Tibial artery (tissue), 4 donors: Measurements from ENCODE around the gene CLTRN.

Source experiments
- DNase-seq, 2 donors: peaks; one replicate each; pipeline ENCODE4 v3.0.0-alpha.2; 2019
- H3K27ac ChIP-seq, 2 donors: fragments of 200-600 bp; sonication (generic) in 1 of 2; 1 replicate in 1 of 2; 2 replicates in 1 of 2; pipeline ENCODE4 v1.5.1; 2018 to 2019; ENCODE audit warnings: mild to moderate bottlenecking in 1 of 2
- H3K27me3 ChIP-seq, 2 donors: fragments of 200-600 bp; sonication (generic) in 1 of 2; one replicate each; pipeline versions ENCODE4 v1.5.1 to v1.6.0; 2016 to 2019
- H3K36me3 ChIP-seq, 3 donors: fragments of 200-600 bp; sonication (generic) in 2 of 3; one replicate each; pipeline ENCODE4 v1.5.1; 2016 to 2019; ENCODE audit warnings: mild to moderate bottlenecking in 2 of 3
- H3K4me1 ChIP-seq, 4 donors: fragments of 200-600 bp; sonication (generic) in 2 of 4; 1 replicate in 3 of 4; 2 replicates in 1 of 4; pipeline ENCODE4 v1.5.1; 2016 to 2019
- H3K4me3 ChIP-seq, 2 donors: fragments of 200-600 bp; sonication (generic) in 1 of 2; 1 replicate in 1 of 2; 2 replicates in 1 of 2; pipeline ENCODE4 v1.5.1; 2018 to 2019; ENCODE audit warnings: mild to moderate bottlenecking in 2 of 2
- H3K9me3 ChIP-seq, 3 donors: fragments of 200-600 bp; sonication (generic) in 1 of 3; one replicate each; pipeline ENCODE4 v1.5.1; 2016 to 2019
- intact Hi-C: fragments of 100-400 bp; cut with DNase I; formaldehyde crosslinking; loops from one replicate; pipeline ENCODE4 v1.15.0; 2023; ENCODE audit warnings: low total_unique reads
- TF ChIP-seq, protein P1 (sequence below), 2 experiments: fragments of 200-600 bp in 1 of 2; fragments of 450-650 bp in 1 of 2; IDR thresholded peaks; one replicate each; pipeline ENCODE4 v1.5.1; 2017 to 2019; ENCODE audit warnings: antibody characterized with exemption in 2 of 2, mild to moderate bottlenecking in 1 of 2, moderate library complexity in 1 of 2

CLTRN gene

DNA sequence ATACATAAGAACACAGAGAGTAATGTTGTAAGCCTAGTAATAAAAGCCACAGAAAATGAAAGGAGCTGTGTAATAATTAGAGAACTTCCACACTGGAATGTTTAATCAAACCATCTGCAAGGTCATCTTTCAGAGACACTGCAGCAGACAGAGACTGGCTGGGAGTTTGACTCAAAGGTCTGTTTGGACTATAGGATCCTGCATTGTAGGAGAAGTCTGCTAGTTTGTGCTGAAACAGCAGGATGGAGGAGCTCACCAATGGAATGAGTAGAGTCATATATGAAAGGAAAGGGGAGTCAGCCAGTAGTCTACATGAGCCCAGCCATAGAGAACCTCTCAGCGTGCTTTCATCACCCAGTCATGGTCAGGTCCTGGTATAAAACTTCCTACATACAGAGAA is 59.4 kb downstream of the CLTRN start:
- Histone ChIP-seq H3K36me3 (no peaks in the 10 kb centered on the region), H3K4me3 (no peak overlapping the region)
- TF ChIP-seq, protein P1, sequence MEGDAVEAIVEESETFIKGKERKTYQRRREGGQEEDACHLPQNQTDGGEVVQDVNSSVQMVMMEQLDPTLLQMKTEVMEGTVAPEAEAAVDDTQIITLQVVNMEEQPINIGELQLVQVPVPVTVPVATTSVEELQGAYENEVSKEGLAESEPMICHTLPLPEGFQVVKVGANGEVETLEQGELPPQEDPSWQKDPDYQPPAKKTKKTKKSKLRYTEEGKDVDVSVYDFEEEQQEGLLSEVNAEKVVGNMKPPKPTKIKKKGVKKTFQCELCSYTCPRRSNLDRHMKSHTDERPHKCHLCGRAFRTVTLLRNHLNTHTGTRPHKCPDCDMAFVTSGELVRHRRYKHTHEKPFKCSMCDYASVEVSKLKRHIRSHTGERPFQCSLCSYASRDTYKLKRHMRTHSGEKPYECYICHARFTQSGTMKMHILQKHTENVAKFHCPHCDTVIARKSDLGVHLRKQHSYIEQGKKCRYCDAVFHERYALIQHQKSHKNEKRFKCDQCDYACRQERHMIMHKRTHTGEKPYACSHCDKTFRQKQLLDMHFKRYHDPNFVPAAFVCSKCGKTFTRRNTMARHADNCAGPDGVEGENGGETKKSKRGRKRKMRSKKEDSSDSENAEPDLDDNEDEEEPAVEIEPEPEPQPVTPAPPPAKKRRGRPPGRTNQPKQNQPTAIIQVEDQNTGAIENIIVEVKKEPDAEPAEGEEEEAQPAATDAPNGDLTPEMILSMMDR (IDR thresholded peaks at IDR 0.05), result no peak

DNA sequence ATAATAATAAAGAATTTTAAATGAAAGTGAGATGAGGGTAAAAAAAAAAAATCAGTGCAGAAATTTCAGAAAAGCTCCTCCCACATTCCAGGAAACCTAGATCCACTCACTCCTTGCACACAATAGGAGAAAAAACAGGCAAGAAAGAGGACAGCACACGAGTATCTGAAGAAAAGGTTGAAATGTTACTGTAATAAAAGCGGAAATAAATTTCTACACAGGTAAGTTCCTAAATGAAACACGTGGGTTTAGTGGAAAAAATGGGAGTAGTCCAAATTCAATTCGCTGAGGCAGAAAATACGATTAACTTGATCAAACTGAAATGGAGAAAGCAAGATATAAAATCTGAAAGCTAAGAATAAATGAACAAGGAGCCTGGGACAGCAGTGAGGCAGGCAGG is 61.8 kb downstream of the CLTRN start:
- Histone ChIP-seq H3K4me1 (no peaks in the 10 kb centered on the region), H3K27ac (no peak overlapping the region), H3K27me3 (no peaks in the 10 kb centered on the region), H3K36me3 (no peaks in the 10 kb centered on the region), H3K9me3 (no peaks in the 10 kb centered on the region), H3K4me3 (no peak overlapping the region)
- TF ChIP-seq, protein P1 (IDR thresholded peaks at IDR 0.05), result no peak
- intact Hi-C loops, result no loop called here
- no peak for DNase-seq

More for the DNA sequence above, 59.4 kb downstream of the CLTRN start:
- DNase-seq, result no peak
- Histone ChIP-seq H3K4me1 (no peaks in the 10 kb centered on the region), H3K27ac (no peak overlapping the region), H3K27me3 (no peaks in the 10 kb centered on the region), H3K9me3 (no peaks in the 10 kb centered on the region)
- intact Hi-C loops, result no loop called here

DNA sequence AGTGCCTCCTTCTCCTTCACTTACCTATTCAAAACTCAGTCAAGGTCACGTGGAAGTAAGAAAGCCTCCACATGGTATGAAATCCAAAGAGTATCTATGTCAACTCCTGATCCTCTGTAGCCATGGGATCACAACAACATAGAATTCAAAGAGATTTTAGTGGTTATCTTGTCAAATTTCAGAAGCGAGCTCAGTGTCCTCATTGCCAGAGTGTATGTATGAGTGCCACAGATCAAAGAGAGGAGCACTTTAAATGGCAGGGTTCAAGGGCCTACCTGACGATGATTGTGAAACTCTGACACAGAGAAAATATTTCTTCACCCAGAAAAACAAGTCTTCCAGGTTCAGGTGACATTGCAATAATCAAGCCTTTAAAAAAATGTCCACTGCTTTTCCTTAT is 62.7 kb downstream of the CLTRN start:
- no peak overlapping the region for H3K4me3 ChIP-seq
- no peak for DNase-seq
- H3K9me3 ChIP-seq, result no peaks in the 10 kb centered on the region
- intact Hi-C loops, result no loop called here
- TF ChIP-seq, protein P1 (IDR thresholded peaks at IDR 0.05), result no peak
- H3K4me1 ChIP-seq, result no peaks in the 10 kb centered on the region
- no peaks in the 10 kb centered on the region for H3K27me3 ChIP-seq
- H3K27ac ChIP-seq, result no peak overlapping the region
- H3K36me3 ChIP-seq, result no peaks in the 10 kb centered on the region

DNA sequence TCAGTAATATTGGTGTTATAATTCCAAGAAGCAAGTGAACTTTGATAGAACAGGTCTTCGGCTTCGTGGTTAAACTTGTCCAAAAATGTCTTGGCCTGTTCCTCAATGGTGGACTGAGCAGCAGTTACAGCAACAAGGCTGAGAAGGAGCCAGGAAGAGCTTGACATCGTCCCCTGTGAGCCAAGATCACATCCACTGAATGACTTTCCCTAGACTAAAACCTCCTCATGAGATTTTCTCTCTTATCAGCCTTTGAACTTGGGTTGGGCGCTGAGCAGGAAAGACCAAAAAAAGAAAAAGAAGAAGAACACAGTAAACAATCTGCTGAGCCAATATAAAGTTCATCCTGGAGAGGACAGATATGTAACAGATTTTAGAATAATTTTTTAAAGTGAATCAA is 63.9 kb downstream of the CLTRN start, which contains the start of gene ACE2:
Gene ACE2 (minus strand): TSS at position 216 of the 400 bp plus-strand sequence. CDS start 49 bp downstream, at position 167.
- Histone ChIP-seq H3K4me1 (no peaks in the 10 kb centered on the region), H3K36me3 (no peaks in the 10 kb centered on the region), H3K27ac (no peak within 1 kb of the TSS), H3K4me3 (no peak within 1 kb of the TSS), H3K9me3 (no peaks in the 10 kb centered on the region), H3K27me3 (no peaks in the 10 kb centered on the region)
- intact Hi-C loops, result no loop called here
- DNase-seq, result no peak
- TF ChIP-seq, protein P1 (IDR thresholded peaks at IDR 0.05), result no peak

DNA sequence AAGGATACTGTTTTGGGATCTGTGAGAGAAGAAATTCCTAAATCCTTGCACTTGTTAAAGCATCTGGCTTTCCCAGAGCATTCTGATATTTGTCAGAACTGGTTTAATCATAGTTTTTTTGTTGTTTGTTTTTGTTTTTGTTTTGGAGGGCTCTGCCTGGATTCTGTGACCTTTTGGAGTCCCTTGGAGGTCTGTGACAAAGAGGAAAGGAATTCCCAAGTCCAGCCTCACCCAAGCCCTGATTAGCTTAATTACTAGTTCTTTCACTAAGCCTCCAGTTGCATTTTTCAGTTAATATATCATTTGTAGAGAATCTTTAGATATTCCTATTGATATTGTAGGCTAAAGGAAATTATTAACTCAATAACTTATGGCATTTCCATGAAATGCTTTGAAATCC is 64.6 kb downstream of the CLTRN start:
- Histone ChIP-seq H3K27ac (no peak overlapping the region), H3K36me3 (no peaks in the 10 kb centered on the region), H3K4me3 (no peak overlapping the region), H3K4me1 (no peaks in the 10 kb centered on the region), H3K9me3 (no peaks in the 10 kb centered on the region), H3K27me3 (no peaks in the 10 kb centered on the region)
- no peak for DNase-seq
- intact Hi-C loops, result no loop called here
- TF ChIP-seq, protein P1 (IDR thresholded peaks at IDR 0.05), result no peak

DNA sequence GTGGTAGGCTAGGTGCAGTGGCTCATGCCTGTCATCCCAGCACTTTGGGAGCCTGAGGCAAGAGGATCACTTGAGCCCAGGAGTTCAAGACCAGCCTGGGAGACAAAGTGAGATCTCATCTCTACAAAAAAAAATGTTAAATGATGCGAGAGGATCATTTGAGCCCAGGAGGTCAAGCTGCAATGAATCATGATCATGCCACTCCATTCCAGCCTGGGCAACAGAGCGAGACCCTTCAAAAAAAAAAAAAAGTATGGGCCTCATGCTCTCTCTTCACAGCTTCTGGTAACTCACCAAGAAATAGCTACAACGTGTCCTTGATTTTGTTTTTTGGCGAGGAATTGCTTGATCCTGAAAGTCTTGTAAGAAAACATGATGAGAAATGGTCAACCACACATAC is 65.1 kb downstream of the CLTRN start:
- TF ChIP-seq, protein P1 (IDR thresholded peaks at IDR 0.05), result no peak
- H3K9me3 ChIP-seq, result no peaks in the 10 kb centered on the region
- H3K36me3 ChIP-seq, result no peaks in the 10 kb centered on the region
- H3K27ac ChIP-seq, result no peak overlapping the region
- H3K4me3 ChIP-seq, result no peak overlapping the region
- intact Hi-C loops, result no loop called here
- DNase-seq, result no peak
- H3K4me1 ChIP-seq, result no peaks in the 10 kb centered on the region
- no peaks in the 10 kb centered on the region for H3K27me3 ChIP-seq
